ENCODE data around the gene DBT. TPM values are rescaled to one million over a fixed set of nuclear protein-coding genes. Genes with fewer than 3 reads are reported as not detected.

Gene DBT
- total and polyA plus RNA-seq, 2 of the 8 experiments (the other 6 are each of a cell fraction or from before 2014, with no cell fraction given) = 3.3 to 24.6 TPM

DNA sequence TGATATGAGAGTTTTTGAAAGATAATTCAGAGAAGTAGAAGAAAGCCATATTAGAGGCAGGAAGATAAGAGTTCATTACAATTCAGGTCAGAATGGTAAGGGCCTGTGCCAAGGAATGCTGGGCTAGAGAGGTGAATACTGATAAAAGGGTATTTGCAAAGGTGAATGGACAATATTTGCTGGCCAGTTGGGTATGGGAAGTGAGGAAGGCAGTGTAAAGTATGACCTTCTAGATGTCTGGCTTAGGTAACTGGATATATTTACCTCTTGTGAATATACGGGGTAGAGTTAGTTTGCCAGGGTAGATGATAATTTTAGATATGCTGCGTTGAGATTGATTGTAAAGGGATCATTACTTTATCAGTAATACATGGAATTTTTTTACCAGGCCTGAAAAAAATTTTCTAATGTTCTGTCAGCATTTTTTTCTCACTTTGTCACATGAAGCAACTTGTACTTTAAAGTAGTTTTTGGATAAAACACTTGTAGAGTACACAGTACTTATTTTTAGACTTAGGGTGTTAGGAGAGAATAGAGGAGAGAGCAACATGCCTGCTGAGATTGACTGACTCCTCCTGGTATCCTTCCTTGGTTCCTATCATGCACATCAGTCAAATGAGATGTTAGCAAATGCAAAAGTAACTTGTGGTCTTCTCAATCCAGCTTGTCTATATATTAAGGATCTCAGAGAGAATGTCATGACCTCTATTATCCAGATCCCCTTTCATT, 30.5 kb upstream of the DBT start:
- no peak overlapping the region for H2BK20ac ChIP-seq (ENCODE audit: low read length)
- no peaks in the 10 kb centered on the region for H3K4me1 ChIP-seq (replicated peaks in 1 of 4; ENCODE audit: control insufficient read depth in 3 of 4, insufficient read depth in 4 of 4, low read length in 3 of 4)
- no peaks in the 10 kb centered on the region for H3K79me1 ChIP-seq (ENCODE audit: low read depth, low read length)
- no peak overlapping the region for H3K4me3 ChIP-seq (ENCODE audit: extremely low read depth in 1 of 4, insufficient read depth in 2 of 4, low read depth in 3 of 4, low read length in 4 of 4)
- POLR2A ChIA-PET (ENCODE audit: partially characterized antibody) = no interaction called here
- H3K36me3 ChIP-seq (ENCODE audit: control insufficient read depth in 2 of 4, insufficient read depth in 4 of 4, low read length in 3 of 4) = peaks cover 3 to 60% (median 32%) of the 10 kb centered on the region in 4 experiments
- H3K23ac ChIP-seq (ENCODE audit: insufficient read length) = no peak overlapping the region
- H4K20me1 ChIP-seq (replicated peaks in 1 of 2; ENCODE audit: control insufficient read depth in 1 of 2, insufficient read depth in 2 of 2, low read length in 2 of 2) = no peaks in the 10 kb centered on the region
- FAIRE-seq (no peak), DNase-seq (ENCODE audit: low read depth in 1 of 2, low spot score in 2 of 2) (no peak)
- no peak overlapping the region for H2BK12ac ChIP-seq (ENCODE audit: low read depth, low read length)
- H3K56ac ChIP-seq (replicated peaks; ENCODE audit: insufficient read length, low read depth, low read length) = no peak overlapping the region
- H3K79me2 ChIP-seq (ENCODE audit: control insufficient read depth in 1 of 2, insufficient read depth in 2 of 2, low read length in 2 of 2) = no peaks in the 10 kb centered on the region
- H3K14ac ChIP-seq (ENCODE audit: insufficient read length) = no peak overlapping the region
- H4K5ac ChIP-seq (ENCODE audit: insufficient read length, low read depth, low read length) = no peak overlapping the region
- CTCF ChIA-PET (ENCODE audit: partially characterized antibody) = interaction anchor here (1.6 kb wide), 1 partner anchor 180 kb away, joined by 3 read pairs; no protein-coding TSS in a partner anchor
- H3K27me3 ChIP-seq (replicated peaks in 1 of 4; ENCODE audit: control insufficient read depth in 3 of 4, extremely low read depth in 1 of 4, insufficient read depth in 3 of 4, low read length in 3 of 4) = no peaks in the 10 kb centered on the region
- no peak overlapping the region for H2BK15ac ChIP-seq (ENCODE audit: low read length)
- no peak overlapping the region for H2AK5ac ChIP-seq (ENCODE audit: low read depth, low read length)
- H2AFZ ChIP-seq (ENCODE audit: low read length) = no peak overlapping the region
- no peak overlapping the region for H3K27ac ChIP-seq (ENCODE audit: low read depth, low read length)
- H3K9me3 ChIP-seq (ENCODE audit: insufficient read depth in 2 of 2, low read depth in 1 of 2, low read length in 1 of 2) = no peaks in the 10 kb centered on the region
- no peaks in the 10 kb centered on the region for H3K23me2 ChIP-seq (ENCODE audit: low read depth, low read length)
- no peak overlapping the region for H2BK5ac ChIP-seq (ENCODE audit: low read depth, low read length)
- H3K4ac ChIP-seq (replicated peaks; ENCODE audit: insufficient read length, low read depth, low read length) = no peak overlapping the region
- H3K4me2 ChIP-seq (ENCODE audit: insufficient read depth in 1 of 2, low read depth in 2 of 2, low read length in 2 of 2) = no peak overlapping the region
- no peak overlapping the region for H4K8ac ChIP-seq (ENCODE audit: extremely low read depth, insufficient read depth, low read length)
- no peak overlapping the region for H4K91ac ChIP-seq (replicated peaks; ENCODE audit: insufficient read length, low read length)
- 98% methylated on average over 2 of the region's 2 CpGs; no CpG with 5 or more reads in 1 of the 2 experiments for WGBS, 2 experiments (ENCODE audit: extremely low coverage in 1 of 2, insufficient coverage in 1 of 2, insufficient read length in 1 of 2, insufficient replicate concordance in 2 of 2, low coverage in 1 of 2, low lambda C conversion rate in 2 of 2, missing lambda C conversion rate in 1 of 2)
- H2BK120ac ChIP-seq (replicated peaks; ENCODE audit: low read depth, low read length) = no peak overlapping the region
- H3K18ac ChIP-seq (ENCODE audit: extremely low read depth, low read length) = no peak overlapping the region
- no peak overlapping the region for H3K9ac ChIP-seq (replicated peaks in 1 of 4; ENCODE audit: extremely low read depth in 1 of 4, low read depth in 3 of 4, low read length in 3 of 4)
- TF ChIP-seq SIX5 (IDR thresholded peaks at IDR 0.05; ENCODE audit: low read depth, low read length) = no peak
- no peak for TF ChIP-seq KDM1A (IDR thresholded peaks at IDR 0.05; ENCODE audit: borderline replicate concordance, low read length)
- no peak for TF ChIP-seq ATF3 (IDR thresholded peaks at IDR 0.05; ENCODE audit: insufficient read depth, low read depth, low read length)
- no peak for TF ChIP-seq BRCA1 (IDR thresholded peaks at IDR 0.05; ENCODE audit: low read depth, low read length)
- TF ChIP-seq TCF12 (IDR thresholded peaks at IDR 0.05; ENCODE audit: low read depth, low read length) = no peak
- TF ChIP-seq USF2 (IDR thresholded peaks at IDR 0.05; ENCODE audit: low read length) = no peak
- no peak for TF ChIP-seq SP4 (IDR thresholded peaks at IDR 0.05; ENCODE audit: low read length)
- no peak for TF ChIP-seq CHD2 (IDR thresholded peaks at IDR 0.05; ENCODE audit: low read length)
- TF ChIP-seq SUZ12 (IDR thresholded peaks at IDR 0.05; ENCODE audit: low read length) = no peak
- no peak for TF ChIP-seq EZH2 (IDR thresholded peaks at IDR 0.05; ENCODE audit: low read depth, low read length, severe bottlenecking)
- no peak for TF ChIP-seq MAFK (IDR thresholded peaks at IDR 0.05; ENCODE audit: low read depth, low read length)
- no peak for TF ChIP-seq SRF (IDR thresholded peaks at IDR 0.05; ENCODE audit: low read depth, low read length)

Measured in H1 (cell line).